Colonic mucosa (tissue), 4 donors: ENCODE measurements around the gene EPSTI1. TPM values are rescaled to one million over a fixed set of nuclear protein-coding genes. Genes with fewer than 3 reads are reported as not detected.

Experiments used
- DNase-seq: peaks from one replicate; pipeline ENCODE4 v3.0.0-alpha.2; 2020
- H3K27ac ChIP-seq: fragments of 200-600 bp; one replicate; pipeline ENCODE4 v1.8.0; 2021
- H3K27me3 ChIP-seq: fragments of 200-600 bp; one replicate; pipeline ENCODE4 v1.8.0; 2021
- H3K36me3 ChIP-seq: fragments of 200-600 bp; one replicate; pipeline ENCODE4 v1.8.0; 2021
- H3K4me1 ChIP-seq: fragments of 200-600 bp; one replicate; pipeline ENCODE4 v1.8.0; 2021; ENCODE audit warnings: mild to moderate bottlenecking
- H3K4me3 ChIP-seq: fragments of 200-600 bp; one replicate; pipeline ENCODE4 v1.8.0; 2021
- H3K9ac ChIP-seq, 2 donors: one replicate each; pipeline ENCODE4 v1.7.0; 2013; ENCODE audit warnings: control low read depth in 2 of 2, low read depth in 2 of 2, low read length in 2 of 2
- H3K9me3 ChIP-seq: fragments of 200-600 bp; one replicate; pipeline ENCODE4 v1.8.0; 2021
- intact Hi-C: fragments of 100-400 bp; cut with DNase I; formaldehyde crosslinking; loops from one replicate; pipeline ENCODE4 v1.14.1; 2022
- total RNA-seq, 2 donors: library from RNA; stranded (reverse); fragmentation: NEBNext Ultra II Directional in 1 of 2; extraction: Animal tissue kit (Norgen Biotek cat#: 25700) in 1 of 2; gene quantifications; one replicate each; pipeline ENCODE4 v1.2.1, GENCODE V29; 2021
- TF ChIP-seq, protein P1 (sequence below): fragments of 200-600 bp; IDR thresholded peaks from one replicate; pipeline ENCODE4 v1.8.0; 2022; ENCODE audit warnings: antibody characterized with exemption, mild to moderate bottlenecking
- donor health status: healthy.
- donor health status: DM: no; HTN: no; CAD: no.
- donor health status: DM: no; HTN: no; CAD: no.

The EPSTI1 gene
- total RNA-seq, 2 donors from 2014 or later = 5.4 to 16.8 TPM

- TF ChIP-seq, protein P1, sequence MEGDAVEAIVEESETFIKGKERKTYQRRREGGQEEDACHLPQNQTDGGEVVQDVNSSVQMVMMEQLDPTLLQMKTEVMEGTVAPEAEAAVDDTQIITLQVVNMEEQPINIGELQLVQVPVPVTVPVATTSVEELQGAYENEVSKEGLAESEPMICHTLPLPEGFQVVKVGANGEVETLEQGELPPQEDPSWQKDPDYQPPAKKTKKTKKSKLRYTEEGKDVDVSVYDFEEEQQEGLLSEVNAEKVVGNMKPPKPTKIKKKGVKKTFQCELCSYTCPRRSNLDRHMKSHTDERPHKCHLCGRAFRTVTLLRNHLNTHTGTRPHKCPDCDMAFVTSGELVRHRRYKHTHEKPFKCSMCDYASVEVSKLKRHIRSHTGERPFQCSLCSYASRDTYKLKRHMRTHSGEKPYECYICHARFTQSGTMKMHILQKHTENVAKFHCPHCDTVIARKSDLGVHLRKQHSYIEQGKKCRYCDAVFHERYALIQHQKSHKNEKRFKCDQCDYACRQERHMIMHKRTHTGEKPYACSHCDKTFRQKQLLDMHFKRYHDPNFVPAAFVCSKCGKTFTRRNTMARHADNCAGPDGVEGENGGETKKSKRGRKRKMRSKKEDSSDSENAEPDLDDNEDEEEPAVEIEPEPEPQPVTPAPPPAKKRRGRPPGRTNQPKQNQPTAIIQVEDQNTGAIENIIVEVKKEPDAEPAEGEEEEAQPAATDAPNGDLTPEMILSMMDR = no peak
- no peak for DNase-seq
- Histone ChIP-seq H3K9me3 (no peaks in the 10 kb centered on the region), H3K27me3 (no peaks in the 10 kb centered on the region), H3K4me1 (no peaks in the 10 kb centered on the region), H3K9ac (no peak overlapping the region), H3K27ac (no peak overlapping the region), H3K36me3 (no peaks in the 10 kb centered on the region), H3K4me3 (no peak overlapping the region)
- intact Hi-C loops = no loop called here
Measured at GRCh38 chr13:42875475-42876269, 116.4 kb downstream of the EPSTI1 start.

DNA sequence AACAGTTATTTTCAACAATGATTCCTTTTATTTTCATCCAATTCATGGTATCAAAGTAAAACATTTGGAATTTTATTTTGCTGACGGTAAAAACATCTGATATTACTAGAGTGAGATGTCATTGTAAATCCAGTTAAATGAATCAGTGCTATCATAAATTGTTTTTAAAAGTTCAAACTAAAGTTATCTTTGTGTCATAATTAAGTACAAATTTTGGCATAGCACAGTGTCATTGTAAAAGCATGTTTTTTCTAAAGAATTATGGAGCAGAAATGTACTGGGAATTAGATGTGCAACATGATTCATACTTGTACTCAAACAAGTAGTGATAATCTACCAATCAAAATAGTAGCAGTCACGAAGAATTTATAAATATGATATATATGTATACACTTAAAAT, 117.8 kb downstream of the EPSTI1 start:
- intact Hi-C loops = no loop called here
- H3K9me3 ChIP-seq = no peaks in the 10 kb centered on the region
- H3K36me3 ChIP-seq = no peaks in the 10 kb centered on the region
- H3K27me3 ChIP-seq = no peaks in the 10 kb centered on the region
- no peaks in the 10 kb centered on the region for H3K4me1 ChIP-seq
- no peak overlapping the region for H3K4me3 ChIP-seq
- no peak for DNase-seq
- no peak overlapping the region for H3K27ac ChIP-seq
- TF ChIP-seq, protein P1 = no peak
- H3K9ac ChIP-seq = no peak overlapping the region

DNA sequence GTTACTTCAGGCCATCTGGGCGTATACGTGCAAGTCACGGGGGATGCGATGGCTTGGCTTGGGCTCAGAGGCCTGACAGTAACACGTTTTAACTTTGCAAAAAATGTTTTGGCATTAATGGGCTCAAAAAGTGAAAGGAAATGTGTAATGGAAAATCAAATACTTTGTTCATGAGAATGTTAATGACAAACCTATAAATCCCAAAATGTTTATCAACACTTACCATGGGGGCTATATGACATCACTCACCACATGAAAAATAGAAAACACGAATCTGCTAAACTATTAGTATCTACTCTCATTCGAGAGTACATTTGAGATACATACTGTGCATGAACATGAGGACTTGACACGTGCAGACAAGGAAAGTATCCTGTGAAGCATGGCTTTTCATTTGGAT, 119.0 kb downstream of the EPSTI1 start:
- Histone ChIP-seq H3K36me3 (no peaks in the 10 kb centered on the region), H3K27me3 (no peaks in the 10 kb centered on the region), H3K4me3 (no peak overlapping the region), H3K9ac (no peak overlapping the region), H3K4me1 (no peaks in the 10 kb centered on the region), H3K9me3 (no peaks in the 10 kb centered on the region), H3K27ac (no peak overlapping the region)
- TF ChIP-seq, protein P1 = no peak
- no peak for DNase-seq
- intact Hi-C loops = no loop called here

DNA sequence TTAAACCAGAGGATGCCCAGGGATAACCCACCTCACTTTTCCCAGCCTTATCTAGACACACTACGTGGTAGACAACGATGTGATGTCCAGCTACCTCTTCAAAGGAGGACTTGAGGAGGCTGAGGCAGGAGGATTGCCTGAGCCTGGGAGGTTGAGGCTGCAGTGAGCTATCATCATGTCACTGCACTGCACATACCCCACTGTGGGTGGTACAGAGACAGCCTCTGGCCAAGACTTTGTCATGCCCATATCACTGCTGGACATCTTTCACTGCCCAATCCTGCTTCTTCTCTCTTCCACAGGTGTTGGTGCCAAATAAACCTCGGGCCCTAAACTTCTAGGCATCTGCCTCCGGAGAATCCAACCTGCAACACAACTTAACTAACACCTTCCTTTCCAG, 124.8 kb downstream of the EPSTI1 start:
- Histone ChIP-seq H3K9me3 (no peaks in the 10 kb centered on the region), H3K36me3 (no peaks in the 10 kb centered on the region), H3K4me3 (no peak overlapping the region), H3K4me1 (no peaks in the 10 kb centered on the region), H3K27me3 (no peaks in the 10 kb centered on the region), H3K27ac (no peak overlapping the region), H3K9ac (no peak overlapping the region)
- TF ChIP-seq, protein P1 = no peak
- no peak for DNase-seq
- intact Hi-C loops = no loop called here

DNA sequence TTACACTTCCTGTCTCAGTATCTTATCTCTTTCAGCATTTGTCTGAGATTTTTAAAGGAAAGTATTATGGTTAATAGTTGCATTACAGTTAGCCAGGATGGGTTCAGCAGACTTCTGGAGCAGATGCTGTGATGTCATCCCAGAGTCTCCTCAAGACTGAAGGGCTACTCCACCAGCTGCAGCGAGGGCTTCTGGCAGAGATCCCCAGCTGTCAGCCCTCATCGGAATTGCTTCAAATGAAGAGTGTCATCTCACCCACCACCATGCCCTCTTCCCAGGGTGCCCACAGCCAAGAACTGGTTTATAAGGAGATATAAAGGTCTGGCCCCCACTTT, 126.3 kb downstream of the EPSTI1 start:
- H3K9me3 ChIP-seq = no peaks in the 10 kb centered on the region
- intact Hi-C loops = no loop called here
- H3K36me3 ChIP-seq = no peaks in the 10 kb centered on the region
- TF ChIP-seq, protein P1 = no peak
- no peak overlapping the region for H3K27ac ChIP-seq
- H3K9ac ChIP-seq = no peak overlapping the region
- no peak overlapping the region for H3K4me3 ChIP-seq
- DNase-seq = no peak
- H3K27me3 ChIP-seq = no peaks in the 10 kb centered on the region
- no peaks in the 10 kb centered on the region for H3K4me1 ChIP-seq
